ENCODE results near the gene PARK7.

Gene PARK7

DNA sequence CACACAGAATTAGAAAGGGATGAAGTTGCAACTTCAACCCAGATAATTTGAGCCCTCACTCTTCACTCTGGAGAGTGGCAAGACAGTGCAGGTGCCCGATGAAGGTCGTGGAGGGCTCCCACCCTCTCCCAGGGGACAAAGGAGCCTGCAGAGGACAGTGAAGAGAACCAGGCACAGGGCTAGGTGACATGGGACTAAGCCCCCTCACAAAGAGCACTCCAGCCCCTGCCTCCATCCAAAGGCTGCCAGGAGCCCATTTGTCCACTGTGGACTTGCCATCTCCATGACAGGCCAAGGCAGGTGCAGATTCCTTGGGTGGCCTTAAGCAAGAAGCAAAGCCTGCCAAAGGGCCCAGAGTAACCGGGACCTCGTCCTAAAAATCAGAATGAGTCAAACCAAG, 49.5 kb downstream of the PARK7 start:
- DNase-seq = no peak

DNA sequence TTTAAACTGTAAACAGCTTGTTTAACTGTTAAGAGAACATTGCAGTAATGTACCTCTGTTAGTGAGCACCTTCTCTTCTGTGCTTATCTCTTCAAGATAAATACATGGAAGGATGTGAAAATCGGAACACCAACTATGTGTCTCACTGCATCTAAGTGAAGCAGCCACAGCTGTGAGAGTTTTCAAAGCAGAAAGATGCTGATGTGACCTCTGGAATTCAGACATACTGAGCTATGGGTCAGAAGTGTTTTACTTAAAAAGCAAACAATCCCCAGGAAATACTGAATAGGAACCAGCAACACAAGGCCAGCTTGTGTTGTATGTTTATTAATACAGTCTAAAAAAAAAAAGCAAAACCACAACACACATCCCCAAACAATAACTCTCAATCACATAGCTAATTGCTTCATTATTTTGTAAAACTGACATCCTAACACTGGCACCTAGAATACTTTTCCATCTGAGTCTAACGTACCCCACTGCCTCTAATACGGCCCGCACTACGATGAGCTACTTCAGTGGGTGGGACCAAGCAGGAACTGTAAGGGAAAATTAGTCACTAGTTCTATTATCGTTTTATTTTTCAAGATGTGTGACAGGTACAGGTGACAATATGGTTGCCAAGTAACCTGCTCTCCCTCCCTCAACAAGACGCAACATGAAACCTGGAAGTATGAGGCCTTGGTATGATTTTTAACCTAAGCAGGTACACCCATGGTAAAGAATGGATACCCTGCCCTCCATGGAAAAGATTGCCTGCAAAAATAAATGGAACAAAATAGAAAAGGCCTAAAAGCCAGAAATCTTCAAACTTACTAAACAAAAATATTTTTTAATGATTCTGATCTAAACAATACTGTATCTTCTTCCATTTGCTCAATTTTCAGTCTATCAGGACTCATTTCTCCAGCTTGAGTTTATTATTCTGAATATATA, 50.7 kb downstream of the PARK7 start:
- no peak for DNase-seq

DNA sequence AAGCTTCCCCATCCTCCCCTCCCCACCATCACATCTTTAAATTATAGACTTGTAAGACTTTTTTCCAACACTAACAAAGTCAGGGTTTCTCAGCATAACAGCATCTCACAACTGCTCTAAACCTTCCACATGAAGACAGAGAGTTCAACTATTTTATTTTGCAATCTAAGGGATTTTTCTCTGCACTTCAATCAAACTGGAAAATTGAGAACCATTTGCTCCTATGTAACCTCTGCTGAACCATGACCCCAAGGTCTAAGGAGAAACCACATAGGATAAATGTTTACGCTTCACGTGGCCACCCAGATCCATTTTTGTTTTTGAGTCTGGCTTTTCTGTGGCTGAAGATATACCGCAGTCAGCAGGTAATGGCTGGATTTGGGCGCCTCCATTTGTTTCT, 51.4 kb downstream of the PARK7 start:
- DNase-seq = no peak

DNA sequence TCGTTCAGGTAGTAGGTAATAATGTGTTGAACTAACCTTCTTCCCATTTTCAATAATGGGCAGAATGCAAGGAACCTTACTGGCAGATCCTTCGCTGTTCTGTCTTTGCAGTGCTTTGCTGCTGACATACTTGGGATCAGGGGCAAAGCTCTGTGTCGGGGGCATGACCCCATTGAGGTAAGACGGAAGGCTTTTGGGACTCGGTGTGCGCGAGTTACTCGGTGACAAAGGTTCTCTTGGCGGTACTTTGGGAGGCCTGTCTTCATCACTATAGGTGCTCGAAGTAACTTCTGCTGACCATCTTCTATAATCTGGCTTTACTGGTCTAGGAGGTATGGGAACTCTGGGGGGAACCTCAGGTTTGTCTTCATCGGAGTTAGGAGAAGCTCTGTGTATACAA, 51.9 kb downstream of the PARK7 start:
- DNase-seq = no peak

DNA sequence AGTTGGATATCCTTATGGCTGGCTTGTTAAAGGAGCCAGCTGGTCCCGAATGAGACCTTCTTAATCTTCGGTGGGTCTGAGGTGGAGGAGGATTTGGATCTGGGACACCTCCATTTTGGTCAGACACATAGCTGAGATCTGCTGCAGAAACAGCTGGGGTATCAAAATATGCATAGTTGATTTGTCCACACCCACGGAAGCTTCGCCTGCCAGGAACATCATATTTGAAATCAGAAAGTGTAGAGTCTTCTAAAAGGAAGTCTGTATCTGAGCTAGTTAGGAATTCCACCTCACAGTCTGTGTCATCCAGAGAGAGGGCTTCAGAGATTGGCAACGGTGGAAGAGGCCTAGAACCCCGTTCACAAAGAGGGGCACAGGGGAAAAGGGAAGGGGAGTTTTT, 52.3 kb downstream of the PARK7 start:
- DNase-seq = no peak

DNA sequence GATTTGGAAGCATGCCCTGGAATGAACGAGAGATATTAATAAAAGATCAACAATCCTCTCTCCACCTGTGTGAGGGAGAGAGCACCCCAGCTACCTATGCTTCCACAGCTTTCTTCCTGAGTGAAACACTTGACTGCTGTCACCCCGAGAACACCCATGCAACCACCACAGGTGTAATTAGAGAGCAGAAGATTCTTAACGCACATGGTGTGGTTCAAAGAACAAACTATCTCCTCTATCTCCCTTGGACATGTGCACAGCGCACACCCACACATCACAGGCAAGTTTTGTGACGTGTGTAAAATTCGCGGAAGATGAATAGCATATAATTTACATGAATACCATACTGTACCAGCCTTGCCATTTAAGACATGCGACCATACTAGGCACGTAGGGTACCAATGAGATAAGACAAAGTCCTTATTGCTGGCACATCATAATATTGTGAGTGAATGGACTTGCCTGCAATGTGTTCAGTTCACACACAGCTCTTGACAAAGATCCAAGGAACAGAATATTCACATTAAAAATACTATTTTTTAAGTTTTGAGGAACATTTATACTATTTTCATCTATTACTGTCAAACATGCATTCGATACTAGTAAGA, 53.0 kb downstream of the PARK7 start:
- DNase-seq = no peak

DNA sequence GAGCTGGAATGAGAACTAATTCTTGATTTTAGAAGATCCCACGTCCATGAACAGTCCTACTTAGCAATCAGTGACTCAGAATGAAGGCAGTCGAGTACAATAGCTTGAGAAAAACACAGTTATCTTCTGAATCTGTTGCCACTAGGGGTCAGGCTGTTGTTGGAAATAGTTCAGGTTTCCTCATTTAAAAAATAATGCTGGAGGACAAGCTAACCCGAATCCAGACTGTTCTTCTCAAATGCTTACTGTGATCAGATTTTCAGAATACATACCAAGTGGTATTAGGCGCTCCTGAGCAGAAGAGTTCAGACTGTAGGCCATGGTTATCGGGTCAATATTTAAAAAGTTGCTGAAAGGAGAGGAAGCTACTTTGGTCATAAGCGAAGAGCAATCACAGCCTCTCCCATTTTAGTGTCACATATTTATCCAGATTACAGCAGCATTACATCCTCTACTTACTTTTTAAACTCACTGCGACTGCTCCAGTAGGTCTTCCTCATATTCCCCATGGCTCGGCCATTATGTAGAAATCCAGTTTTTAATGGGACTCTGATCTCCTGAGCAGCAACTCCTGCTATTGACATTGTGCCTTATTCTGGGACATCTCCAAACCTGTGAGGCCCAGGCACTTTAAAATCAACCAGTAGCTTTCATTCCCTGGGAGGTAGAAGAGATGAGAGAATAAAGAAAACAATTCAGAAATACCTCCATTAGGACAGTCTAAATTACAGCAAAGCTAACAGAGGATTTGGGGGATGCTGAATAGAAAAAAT, 53.7 kb downstream of the PARK7 start:
- DNase-seq = peak; percentile 83

DNA sequence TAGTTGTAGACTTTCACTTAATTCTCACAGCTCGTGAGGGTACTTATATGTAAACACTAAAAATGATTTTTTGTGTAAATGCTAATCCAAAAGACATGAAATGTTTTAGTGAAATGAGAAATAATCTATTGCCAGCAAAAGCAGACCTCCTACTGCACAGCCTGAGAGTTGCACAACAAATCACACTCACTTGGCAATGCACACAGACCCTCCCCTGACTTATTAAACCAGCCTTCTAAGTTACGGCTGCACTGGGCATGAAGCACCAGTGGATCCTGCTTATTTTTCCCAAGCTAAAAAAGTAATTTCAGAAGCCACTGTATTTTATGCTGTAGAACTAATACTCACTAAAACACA, 54.3 kb downstream of the PARK7 start:
- no peak for DNase-seq

DNA sequence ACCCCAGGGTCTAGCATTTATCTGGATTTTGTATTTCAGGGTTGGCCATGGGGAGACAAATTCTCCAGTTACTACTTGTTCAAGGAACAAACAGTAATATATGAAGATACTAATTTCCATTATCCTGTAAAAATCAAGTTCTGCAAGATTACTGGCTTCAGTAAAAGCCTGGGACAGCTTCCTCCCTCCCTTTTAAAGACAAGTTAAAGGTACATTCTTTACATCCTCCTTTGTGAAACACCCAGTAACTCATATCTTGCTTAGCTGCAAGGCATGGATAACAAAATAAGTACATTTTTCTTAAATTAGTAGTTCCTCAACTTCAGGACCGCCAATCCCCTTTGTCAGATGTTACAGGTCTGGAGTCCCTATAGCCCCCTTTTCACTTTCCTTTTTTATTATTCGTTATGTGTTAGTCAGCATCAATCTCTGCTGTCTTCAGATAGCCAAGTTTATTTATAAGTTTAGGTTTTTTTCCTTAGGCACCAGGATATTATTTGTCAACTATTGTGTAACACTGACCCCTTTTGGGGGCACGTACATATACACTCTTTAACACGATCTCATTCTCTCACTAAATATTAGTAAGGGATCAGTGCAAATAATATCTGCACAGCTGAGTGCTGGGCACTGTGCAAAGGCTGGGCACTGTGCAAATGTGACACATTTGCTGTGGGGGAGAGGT, 54.8 kb downstream of the PARK7 start:
- DNase-seq = peak; percentile 51

DNA sequence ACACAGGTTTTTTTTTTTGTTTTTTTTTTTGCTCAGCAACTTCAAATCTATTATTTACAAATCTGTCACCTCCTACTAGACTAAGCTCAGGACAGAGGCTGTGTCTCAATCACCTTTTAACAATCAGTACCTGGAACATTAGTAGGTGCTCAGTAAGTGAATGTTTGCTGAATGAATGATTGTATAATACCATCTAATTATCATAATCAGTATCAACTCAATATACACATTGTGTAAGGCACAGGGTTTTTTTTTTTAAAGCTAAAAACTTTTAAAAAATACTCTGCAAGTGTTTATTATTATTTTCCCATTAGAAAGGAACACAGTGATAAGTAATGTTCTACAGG, 55.4 kb downstream of the PARK7 start:
- no peak for DNase-seq

DNA sequence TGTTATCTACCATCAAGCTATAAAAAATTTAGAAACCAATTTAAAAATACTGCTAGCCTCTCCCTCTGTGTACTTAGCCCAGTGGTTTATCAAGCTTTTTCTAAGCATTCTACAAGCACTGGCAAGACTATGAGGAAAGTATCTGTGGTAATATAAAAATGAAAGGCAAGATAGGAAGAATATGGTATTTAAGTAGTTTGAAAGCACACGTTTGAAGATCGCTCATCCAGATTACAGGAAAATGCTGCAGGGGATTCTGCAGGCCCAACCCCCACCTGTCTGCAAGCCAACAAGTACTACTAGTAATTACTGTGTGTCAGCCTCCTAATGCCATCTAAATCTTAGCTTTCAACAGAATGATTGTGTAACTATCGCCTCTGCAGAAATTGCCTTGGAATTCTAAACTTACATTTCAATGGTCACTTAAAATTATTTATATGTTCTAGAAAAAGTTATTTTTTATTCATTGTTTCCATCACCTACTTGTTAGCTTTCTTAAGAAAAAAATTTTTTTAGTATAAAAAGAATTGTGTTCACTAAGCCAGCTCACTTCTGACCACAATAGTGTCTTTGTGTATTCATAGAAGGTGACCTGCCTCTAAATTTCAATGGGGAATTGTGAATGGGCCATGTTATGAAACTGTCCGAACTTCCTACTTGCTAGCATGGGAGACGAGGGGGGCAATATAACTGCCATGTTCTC, 56.1 kb downstream of the PARK7 start:
- DNase-seq = no peak

DNA sequence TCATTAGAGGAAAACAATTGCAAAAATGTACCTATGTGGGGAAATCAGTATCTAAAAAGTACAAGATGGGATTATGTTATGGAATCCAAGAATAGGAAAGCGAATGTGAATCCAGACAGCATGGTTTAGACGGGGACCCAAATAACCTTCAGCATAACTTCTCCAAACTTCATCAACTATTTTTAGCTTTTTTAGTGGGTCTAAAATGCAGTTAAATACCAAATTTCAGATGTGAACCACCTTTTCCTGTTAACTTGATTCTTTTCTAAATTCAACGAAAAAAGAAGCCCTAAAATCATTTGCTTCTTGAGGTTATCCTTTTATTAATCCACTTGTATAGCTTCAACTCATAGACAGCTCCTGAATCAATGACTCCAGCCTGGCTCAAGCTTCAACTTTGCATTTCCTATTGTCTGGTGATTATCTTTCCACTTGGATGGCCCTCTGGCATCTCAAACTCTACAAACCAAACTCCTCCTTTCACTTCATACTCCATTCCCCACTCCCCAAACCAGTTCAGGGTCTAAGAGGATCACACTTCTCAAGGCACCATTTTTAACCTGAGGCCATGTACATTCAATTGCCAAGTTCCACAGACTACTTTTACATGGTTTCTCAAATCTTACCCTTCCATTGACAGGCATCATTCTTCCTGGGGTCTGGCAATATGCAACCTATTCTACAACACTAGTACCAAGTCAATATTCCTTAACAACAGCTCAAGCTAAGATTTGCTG, 57.1 kb downstream of the PARK7 start:
- DNase-seq = no peak

DNA sequence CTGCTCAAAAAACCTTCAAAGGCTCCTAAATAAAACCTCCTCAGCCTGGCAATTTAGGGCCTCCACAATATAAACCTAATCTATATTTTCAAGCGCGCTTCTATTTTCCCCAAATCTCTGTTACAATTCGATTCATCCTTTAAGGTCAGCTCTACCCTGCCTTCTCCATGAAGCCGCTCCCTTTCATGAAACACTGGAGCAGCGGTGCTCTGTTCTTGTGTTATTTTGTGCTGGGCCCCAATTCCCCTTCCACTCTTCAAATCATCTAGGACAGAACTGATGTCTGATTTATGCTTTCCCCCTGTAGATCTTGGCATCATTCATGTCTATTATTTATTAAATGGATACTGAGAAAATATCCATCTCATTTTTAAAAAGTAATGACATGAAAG, 57.7 kb downstream of the PARK7 start:
- no peak for DNase-seq

DNA sequence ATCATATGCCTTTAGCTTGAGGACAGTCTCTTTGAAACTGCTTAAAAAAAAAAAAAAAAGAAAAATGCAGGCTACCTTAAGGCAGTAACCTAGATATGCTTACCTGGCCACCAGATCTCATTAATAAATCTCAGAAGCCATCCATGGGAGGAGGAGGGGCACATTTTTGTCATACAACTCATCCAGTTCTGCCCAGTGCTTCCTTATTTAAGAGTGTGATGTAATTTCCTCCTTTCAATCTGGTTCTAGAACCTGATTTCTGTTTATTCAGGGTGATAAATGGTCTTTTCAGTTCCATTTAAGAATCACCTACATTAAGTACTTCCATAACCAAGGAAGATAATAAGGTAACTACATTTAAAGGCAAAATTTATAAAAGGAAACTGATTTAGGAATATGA, 58.5 kb downstream of the PARK7 start:
- peak; percentile 25 for DNase-seq

DNA sequence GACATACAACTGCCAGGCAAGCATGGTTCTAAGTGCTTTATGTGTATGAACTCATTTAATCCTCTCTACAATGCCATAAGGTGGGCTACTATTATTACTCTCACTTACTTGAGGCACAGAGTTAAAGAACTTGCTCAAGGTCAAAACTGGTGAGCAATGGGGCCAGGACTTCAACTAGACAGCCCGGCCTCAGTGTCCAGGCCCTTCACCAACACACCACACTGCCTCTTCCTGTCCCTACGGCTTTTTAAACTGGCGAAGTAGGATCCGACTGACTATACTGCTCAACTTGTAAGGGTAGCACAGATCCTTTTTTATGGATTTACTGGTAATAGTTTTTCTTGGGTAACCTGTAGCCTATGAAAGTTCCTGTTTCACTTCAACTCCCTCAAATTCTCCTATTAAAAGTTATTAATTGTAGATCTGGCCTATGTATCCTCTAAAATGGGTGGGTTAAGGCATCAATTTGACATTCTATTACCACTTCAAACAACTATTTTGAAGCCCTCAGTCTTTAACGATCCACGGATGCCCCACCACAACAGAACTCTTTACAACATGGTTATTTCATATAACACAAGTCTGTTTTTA, 60.3 kb downstream of the PARK7 start:
- DNase-seq = no peak

DNA sequence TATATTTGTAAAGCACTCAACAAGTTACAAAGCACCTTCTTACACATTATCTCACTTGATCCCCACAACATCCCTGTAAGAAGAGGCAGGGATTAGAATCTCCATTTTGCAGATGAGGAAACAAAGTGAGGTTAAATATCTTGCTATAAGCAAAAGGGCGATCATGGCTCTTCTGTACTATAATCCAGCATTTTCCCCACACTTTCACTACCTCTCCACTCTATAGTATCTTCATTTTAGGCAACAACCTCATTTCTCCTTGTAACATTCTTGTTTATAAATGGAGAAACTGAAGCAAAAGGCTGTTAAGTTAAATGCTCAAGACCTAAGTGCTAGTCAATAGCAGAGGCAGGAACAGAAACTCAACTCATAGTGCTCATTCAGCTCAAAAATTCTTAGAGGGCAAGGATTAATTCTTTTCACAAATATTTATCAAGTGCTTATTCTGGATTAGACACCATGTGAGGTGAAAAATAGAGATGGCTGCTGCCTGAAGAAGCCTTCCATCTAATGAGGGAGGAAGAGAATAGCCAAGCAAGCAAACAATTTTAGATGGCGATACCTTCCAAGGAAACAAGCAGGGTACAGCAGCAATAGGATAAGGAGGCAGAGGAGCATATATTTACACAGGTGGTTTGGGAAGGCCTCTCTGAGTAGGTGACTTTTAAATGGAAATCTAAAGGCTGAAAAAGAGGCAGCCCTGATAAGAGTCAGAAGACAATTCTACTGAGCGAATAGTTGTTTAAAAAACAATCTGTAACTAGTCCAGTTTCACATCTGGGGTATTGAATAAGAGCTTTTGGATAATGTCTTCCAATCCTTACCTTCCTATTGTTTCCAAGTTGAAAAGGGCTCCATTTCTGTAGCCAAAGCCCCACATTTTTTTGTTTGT, 61.1 kb downstream of the PARK7 start:
- DNase-seq = no peak

DNA sequence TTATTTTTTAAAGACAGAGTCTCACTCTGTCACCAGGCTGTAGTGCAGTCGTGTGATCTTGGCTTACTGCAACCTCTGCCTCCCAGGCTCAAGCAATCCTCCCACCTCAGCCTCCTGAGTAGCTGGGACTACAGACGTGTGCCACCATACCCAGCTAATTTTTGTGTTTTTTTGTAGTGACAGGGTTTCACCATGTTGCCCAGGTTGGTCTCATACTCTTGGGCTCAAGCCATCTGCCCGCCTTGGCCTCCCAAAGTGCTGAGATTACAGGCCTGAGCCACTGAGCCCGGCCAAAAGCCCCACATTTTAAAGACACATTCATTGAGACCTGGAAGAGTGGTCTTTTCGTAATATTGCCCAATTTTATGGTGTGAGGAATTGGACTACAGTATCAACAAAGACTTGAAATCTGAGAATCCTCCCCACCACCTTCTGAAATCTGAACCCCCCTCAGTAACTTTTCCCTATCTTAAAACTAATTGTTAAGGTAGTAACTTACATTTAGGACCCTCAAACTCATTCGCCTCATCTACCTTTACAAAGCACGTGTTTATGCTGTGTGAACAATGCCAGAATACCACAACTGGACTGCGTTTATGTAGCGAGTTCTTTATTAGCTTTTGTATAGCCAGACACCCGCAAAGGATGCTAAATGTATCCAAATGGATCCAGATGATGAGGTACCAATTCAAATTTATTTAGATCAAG, 61.9 kb downstream of the PARK7 start:
- no peak for DNase-seq

DNA sequence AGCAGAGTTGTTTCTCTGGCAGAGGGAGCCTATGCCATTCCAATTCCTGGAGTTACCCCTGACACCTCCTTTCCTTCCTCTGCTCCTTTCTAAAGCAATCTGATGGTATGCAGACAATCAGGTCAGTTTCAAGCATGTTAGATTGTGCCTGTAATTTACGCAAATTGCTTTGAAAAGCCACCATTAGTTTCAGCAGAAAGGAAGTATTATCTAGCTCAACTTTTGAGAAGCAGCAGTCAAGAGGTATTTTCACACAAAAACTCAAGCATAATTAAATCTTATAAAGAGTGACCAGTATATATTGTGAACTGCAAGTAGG, 62.4 kb downstream of the PARK7 start:
- no peak for DNase-seq

DNA sequence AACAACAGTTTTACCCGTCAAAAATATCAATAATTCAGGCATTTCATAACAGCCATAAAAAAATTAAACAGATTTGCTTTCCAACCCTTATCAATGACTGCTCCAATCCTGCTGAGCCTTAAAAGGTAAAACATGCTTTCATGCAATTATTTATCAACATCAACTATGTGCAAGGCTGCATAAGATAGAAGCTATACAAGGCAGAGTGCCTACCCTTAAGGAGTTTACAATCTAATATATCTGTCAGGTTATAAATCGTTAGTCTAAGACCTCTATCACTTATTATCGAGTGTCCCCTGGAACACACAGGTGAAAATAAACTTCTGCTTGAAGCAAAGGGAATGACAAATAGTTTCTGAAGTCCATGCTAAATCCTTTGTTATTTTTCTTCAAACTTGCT, 62.8 kb downstream of the PARK7 start:
- DNase-seq = no peak

DNA sequence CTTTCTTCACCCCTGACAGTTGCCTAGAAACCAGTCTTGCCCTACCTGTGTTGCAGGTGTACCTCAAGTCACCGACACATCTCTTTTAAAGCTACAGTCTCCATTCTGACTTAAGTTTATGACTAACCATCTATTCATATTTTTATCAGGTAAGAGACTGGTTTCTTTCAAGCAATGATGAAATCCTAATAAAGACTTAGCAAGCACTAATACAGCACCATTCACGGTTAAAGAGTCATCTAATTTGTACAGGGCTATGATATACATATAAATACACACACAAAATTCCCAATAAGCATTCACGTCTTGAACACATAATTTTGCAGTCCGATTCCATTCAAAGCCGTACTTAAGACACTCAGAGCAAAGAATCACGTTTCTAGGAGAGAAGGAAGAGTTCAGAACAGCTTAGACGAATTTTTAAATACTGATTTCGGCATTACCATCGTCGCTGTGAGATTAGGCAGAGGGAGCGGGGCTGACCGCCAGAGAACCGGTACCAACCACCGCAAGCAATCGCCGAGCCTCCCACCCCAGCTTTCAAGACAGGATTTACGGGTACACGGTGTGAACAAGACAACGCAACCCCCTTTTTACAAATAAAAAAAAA, 63.7 kb downstream of the PARK7 start:
- no peak for DNase-seq

All from hematopoietic multipotent progenitor cell treated with erythropoietin and hydrocortisone succinate and interleukin-3 and kit ligand, for 4 days (in vitro differentiated cells).